WTC11 (cell line): Measurements from ENCODE around the gene PDE8B. TPM values are rescaled to one million over a fixed set of nuclear protein-coding genes. Genes with fewer than 3 reads are reported as not detected.

Experiments used
- ATAC-seq: fragments of 200-7000 bp; cut with Tn5 transposase; 2 replicates; pipeline ENCODE4 v1.10.0; 2021; ENCODE audit warnings: mild to moderate bottlenecking, moderate library complexity
- CTCF ChIA-PET: fragments of 300-600 bp; sonication (Branson Sonifier 250); formaldehyde crosslinking; loops from one replicate; lab custom pipeline; 2021; ENCODE audit warnings: antibody characterized with exemption; lab: Charles Lee
- POLR2A ChIA-PET: fragments of 350-600 bp; sonication (Branson Sonifier 250); formaldehyde crosslinking; loops from one replicate; lab custom pipeline; 2021; ENCODE audit warnings: antibody characterized with exemption; lab: Charles Lee
- DNase-seq: peaks from one replicate; pipeline ENCODE4 v3.0.0; 2021; ENCODE audit warnings: low spot score
- H3K27ac Mint-ChIP-seq: 2 replicates; pipeline ENCODE4 v1.8.0; 2021; ENCODE audit warnings: mixed read lengths
- H3K27me3 Mint-ChIP-seq: 2 replicates; pipeline ENCODE4 v1.8.0; 2021; ENCODE audit warnings: low read depth, mild to moderate bottlenecking, moderate library complexity, mixed read lengths
- H3K36me3 Mint-ChIP-seq: 2 replicates; pipeline ENCODE4 v1.8.0; 2021; ENCODE audit warnings: mixed read lengths
- H3K4me1 Mint-ChIP-seq: 2 replicates; pipeline ENCODE4 v1.8.0; 2022; ENCODE audit warnings: mixed read lengths
- H3K4me3 Mint-ChIP-seq: 2 replicates; pipeline ENCODE4 v1.8.0; 2021; ENCODE audit warnings: mild to moderate bottlenecking, moderate library complexity, mixed read lengths
- H3K9me3 Mint-ChIP-seq: 2 replicates; pipeline ENCODE4 v1.8.0; 2021; ENCODE audit warnings: mixed read lengths
- ELF4 ChIP-seq: sonication (generic); formaldehyde crosslinking; IDR thresholded peaks from 2 replicates; pipeline ENCODE4 v1.8.1; 2022; ENCODE audit warnings: low read depth, mild to moderate bottlenecking, moderate library complexity, missing genetic modification reagents
- ETV6 ChIP-seq: sonication (generic); formaldehyde crosslinking; IDR thresholded peaks from 2 replicates; pipeline ENCODE4 v1.8.1; 2022; ENCODE audit warnings: mild to moderate bottlenecking, missing genetic modification reagents
- GABPB1 ChIP-seq: sonication (generic); formaldehyde crosslinking; IDR thresholded peaks from 2 replicates; pipeline ENCODE4 v1.8.1; 2023; ENCODE audit warnings: mild to moderate bottlenecking, missing genetic modification reagents
- GRHL2 ChIP-seq: fragments of 250-450 bp; sonication (Bioruptor Pico); IDR thresholded peaks from 2 replicates; pipeline ENCODE4 v1.8.0; 2022; ENCODE audit warnings: mild to moderate bottlenecking, moderate library complexity; ENCODE audit not compliant: insufficient replicate concordance, severe bottlenecking
- NR1H2 ChIP-seq: sonication (generic); formaldehyde crosslinking; IDR thresholded peaks from 2 replicates; pipeline ENCODE4 v1.9.0; 2021; ENCODE audit warnings: mild to moderate bottlenecking, moderate library complexity, missing genetic modification reagents
- PREB ChIP-seq: sonication (generic); formaldehyde crosslinking; IDR thresholded peaks from 2 replicates; pipeline ENCODE4 v1.8.1; 2022; ENCODE audit warnings: mild to moderate bottlenecking, missing genetic modification reagents, moderate library complexity, borderline replicate concordance
- TEAD1 ChIP-seq: sonication (generic); formaldehyde crosslinking; IDR thresholded peaks from 2 replicates; pipeline ENCODE4 v1.8.0; 2022; ENCODE audit warnings: mild to moderate bottlenecking, missing genetic modification reagents
- USF1 ChIP-seq: sonication (generic); formaldehyde crosslinking; IDR thresholded peaks from 2 replicates; pipeline ENCODE4 v1.8.0; 2022; ENCODE audit warnings: mild to moderate bottlenecking, missing genetic modification reagents
- ZNF121 ChIP-seq: sonication (generic); formaldehyde crosslinking; IDR thresholded peaks from 2 replicates; pipeline ENCODE4 v1.8.0; 2023; ENCODE audit warnings: missing genetic modification reagents
- ZNF263 ChIP-seq: sonication (generic); formaldehyde crosslinking; IDR thresholded peaks from 2 replicates; pipeline ENCODE4 v1.8.1; 2022; ENCODE audit warnings: low read depth, mild to moderate bottlenecking, moderate library complexity, missing genetic modification reagents
- ZNF281 ChIP-seq: sonication (generic); formaldehyde crosslinking; IDR thresholded peaks from 2 replicates; pipeline ENCODE4 v1.8.0; 2023; ENCODE audit warnings: mild to moderate bottlenecking, missing genetic modification reagents
- ZNF396 ChIP-seq: fragments of 250-450 bp; sonication (Bioruptor Pico); IDR thresholded peaks from 2 replicates; pipeline ENCODE4 v1.8.0; 2021; ENCODE audit warnings: mild to moderate bottlenecking, moderate library complexity, borderline replicate concordance
- total RNA-seq: library from RNA; stranded (reverse); gene quantifications from 3 replicates; pipeline ENCODE4 v1.2.3, GENCODE V29; 2021
- TF ChIP-seq, protein P1 (sequence below): sonication (generic); formaldehyde crosslinking; conservative IDR thresholded peaks from 2 replicates; pipeline ENCODE4 v1.8.1; 2022; ENCODE audit warnings: mild to moderate bottlenecking, missing genetic modification reagents
- TF ChIP-seq, protein P2 (sequence below): sonication (generic); formaldehyde crosslinking; IDR thresholded peaks from 2 replicates; pipeline ENCODE4 v1.8.1; 2023; ENCODE audit warnings: mild to moderate bottlenecking, missing genetic modification reagents, borderline replicate concordance
- TF ChIP-seq, protein P3 (sequence below): sonication (generic); formaldehyde crosslinking; IDR thresholded peaks from 2 replicates; pipeline ENCODE4 v1.8.0; 2023; ENCODE audit warnings: missing genetic modification reagents
- TF ChIP-seq, protein P4 (sequence below): fragments of 250-450 bp; sonication (Bioruptor Pico); IDR thresholded peaks from 2 replicates; pipeline ENCODE4 v1.9.0; 2021; ENCODE audit warnings: moderate library complexity, mild to moderate bottlenecking, inconsistent platforms, borderline replicate concordance
- TF ChIP-seq, protein P5 (sequence below): sonication (generic); formaldehyde crosslinking; IDR thresholded peaks from 2 replicates; pipeline ENCODE4 v1.8.0; 2022; ENCODE audit warnings: mild to moderate bottlenecking, missing genetic modification reagents
- TF ChIP-seq, protein P6 (sequence below): sonication (generic); formaldehyde crosslinking; IDR thresholded peaks from 2 replicates; pipeline ENCODE4 v1.8.0; 2023; ENCODE audit warnings: missing genetic modification reagents, mild to moderate bottlenecking, borderline replicate concordance

PDE8B gene
- total RNA-seq, 1 experiment from 2014 or later, result 0.31 TPM

- TF ChIP-seq ZNF121 (CRISPR knock-in tag), result no peak
- TF ChIP-seq, all 79 proteins: peak for 0
Measured at GRCh38 chr5:77224672-77225355, 14.3 kb downstream of the PDE8B start (continued).

DNA sequence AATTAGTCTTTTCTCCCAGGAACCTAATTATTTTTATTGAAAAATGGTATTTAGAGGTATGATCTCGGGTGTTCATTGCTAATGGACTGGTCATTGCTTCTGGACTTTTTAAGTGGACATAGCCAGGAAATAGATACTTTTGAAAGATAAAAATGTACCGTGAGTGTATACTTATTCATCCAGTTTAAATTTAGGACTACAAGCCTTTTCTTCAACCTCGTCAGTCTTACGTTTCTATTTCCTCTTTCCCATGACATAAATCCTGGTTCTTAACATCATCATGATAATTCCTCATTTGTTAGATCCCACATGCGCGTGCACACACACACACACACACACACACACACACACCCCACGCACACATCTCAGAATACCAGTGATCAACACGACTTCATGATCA is 15.1 kb downstream of the PDE8B start:
- Mint-ChIP-seq H3K36me3 (no peaks in the 10 kb centered on the region), H3K27me3 (no peaks in the 10 kb centered on the region; the same call in 1 of the 2 replicates), H3K9me3 (no peaks in the 10 kb centered on the region), H3K4me3 (no peak overlapping the region), H3K4me1 (no peaks in the 10 kb centered on the region), H3K27ac (no peak overlapping the region)
- ChIA-PET POLR2A (no interaction called here), CTCF (no interaction called here)
- no peak for DNase-seq
- no peak for ATAC-seq
- TF ChIP-seq, protein P1, sequence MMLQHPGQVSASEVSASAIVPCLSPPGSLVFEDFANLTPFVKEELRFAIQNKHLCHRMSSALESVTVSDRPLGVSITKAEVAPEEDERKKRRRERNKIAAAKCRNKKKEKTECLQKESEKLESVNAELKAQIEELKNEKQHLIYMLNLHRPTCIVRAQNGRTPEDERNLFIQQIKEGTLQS (CRISPR knock-in tag), result no peak
- TF ChIP-seq TEAD1 (no peak), GRHL2 (CRISPR knock-in tag) (no peak), ZNF396 (CRISPR knock-in tag) (no peak), ZNF263 (CRISPR knock-in tag) (no peak), ZNF281 (no peak), NR1H2 (no peak), GABPB1 (CRISPR knock-in tag) (no peak), ETV6 (CRISPR knock-in tag) (no peak), PREB (CRISPR knock-in tag) (no peak), USF1 (CRISPR knock-in tag) (no peak), ELF4 (CRISPR knock-in tag) (no peak)
- TF ChIP-seq, protein P2, sequence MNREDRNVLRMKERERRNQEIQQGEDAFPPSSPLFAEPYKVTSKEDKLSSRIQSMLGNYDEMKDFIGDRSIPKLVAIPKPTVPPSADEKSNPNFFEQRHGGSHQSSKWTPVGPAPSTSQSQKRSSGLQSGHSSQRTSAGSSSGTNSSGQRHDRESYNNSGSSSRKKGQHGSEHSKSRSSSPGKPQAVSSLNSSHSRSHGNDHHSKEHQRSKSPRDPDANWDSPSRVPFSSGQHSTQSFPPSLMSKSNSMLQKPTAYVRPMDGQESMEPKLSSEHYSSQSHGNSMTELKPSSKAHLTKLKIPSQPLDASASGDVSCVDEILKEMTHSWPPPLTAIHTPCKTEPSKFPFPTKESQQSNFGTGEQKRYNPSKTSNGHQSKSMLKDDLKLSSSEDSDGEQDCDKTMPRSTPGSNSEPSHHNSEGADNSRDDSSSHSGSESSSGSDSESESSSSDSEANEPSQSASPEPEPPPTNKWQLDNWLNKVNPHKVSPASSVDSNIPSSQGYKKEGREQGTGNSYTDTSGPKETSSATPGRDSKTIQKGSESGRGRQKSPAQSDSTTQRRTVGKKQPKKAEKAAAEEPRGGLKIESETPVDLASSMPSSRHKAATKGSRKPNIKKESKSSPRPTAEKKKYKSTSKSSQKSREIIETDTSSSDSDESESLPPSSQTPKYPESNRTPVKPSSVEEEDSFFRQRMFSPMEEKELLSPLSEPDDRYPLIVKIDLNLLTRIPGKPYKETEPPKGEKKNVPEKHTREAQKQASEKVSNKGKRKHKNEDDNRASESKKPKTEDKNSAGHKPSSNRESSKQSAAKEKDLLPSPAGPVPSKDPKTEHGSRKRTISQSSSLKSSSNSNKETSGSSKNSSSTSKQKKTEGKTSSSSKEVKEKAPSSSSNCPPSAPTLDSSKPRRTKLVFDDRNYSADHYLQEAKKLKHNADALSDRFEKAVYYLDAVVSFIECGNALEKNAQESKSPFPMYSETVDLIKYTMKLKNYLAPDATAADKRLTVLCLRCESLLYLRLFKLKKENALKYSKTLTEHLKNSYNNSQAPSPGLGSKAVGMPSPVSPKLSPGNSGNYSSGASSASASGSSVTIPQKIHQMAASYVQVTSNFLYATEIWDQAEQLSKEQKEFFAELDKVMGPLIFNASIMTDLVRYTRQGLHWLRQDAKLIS (CRISPR knock-in tag), result no peak
- TF ChIP-seq, protein P3, sequence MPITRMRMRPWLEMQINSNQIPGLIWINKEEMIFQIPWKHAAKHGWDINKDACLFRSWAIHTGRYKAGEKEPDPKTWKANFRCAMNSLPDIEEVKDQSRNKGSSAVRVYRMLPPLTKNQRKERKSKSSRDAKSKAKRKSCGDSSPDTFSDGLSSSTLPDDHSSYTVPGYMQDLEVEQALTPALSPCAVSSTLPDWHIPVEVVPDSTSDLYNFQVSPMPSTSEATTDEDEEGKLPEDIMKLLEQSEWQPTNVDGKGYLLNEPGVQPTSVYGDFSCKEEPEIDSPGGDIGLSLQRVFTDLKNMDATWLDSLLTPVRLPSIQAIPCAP, result no peak
- TF ChIP-seq, protein P4, sequence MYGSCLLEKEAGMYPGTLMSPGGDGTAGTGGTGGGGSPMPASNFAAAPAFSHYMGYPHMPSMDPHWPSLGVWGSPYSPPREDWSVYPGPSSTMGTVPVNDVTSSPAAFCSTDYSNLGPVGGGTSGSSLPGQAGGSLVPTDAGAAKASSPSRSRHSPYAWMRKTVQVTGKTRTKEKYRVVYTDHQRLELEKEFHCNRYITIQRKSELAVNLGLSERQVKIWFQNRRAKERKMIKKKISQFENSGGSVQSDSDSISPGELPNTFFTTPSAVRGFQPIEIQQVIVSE (CRISPR knock-in tag), result no peak
- TF ChIP-seq, protein P5, sequence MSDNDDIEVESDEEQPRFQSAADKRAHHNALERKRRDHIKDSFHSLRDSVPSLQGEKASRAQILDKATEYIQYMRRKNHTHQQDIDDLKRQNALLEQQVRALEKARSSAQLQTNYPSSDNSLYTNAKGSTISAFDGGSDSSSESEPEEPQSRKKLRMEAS (CRISPR knock-in tag), result no peak
- TF ChIP-seq, protein P6, sequence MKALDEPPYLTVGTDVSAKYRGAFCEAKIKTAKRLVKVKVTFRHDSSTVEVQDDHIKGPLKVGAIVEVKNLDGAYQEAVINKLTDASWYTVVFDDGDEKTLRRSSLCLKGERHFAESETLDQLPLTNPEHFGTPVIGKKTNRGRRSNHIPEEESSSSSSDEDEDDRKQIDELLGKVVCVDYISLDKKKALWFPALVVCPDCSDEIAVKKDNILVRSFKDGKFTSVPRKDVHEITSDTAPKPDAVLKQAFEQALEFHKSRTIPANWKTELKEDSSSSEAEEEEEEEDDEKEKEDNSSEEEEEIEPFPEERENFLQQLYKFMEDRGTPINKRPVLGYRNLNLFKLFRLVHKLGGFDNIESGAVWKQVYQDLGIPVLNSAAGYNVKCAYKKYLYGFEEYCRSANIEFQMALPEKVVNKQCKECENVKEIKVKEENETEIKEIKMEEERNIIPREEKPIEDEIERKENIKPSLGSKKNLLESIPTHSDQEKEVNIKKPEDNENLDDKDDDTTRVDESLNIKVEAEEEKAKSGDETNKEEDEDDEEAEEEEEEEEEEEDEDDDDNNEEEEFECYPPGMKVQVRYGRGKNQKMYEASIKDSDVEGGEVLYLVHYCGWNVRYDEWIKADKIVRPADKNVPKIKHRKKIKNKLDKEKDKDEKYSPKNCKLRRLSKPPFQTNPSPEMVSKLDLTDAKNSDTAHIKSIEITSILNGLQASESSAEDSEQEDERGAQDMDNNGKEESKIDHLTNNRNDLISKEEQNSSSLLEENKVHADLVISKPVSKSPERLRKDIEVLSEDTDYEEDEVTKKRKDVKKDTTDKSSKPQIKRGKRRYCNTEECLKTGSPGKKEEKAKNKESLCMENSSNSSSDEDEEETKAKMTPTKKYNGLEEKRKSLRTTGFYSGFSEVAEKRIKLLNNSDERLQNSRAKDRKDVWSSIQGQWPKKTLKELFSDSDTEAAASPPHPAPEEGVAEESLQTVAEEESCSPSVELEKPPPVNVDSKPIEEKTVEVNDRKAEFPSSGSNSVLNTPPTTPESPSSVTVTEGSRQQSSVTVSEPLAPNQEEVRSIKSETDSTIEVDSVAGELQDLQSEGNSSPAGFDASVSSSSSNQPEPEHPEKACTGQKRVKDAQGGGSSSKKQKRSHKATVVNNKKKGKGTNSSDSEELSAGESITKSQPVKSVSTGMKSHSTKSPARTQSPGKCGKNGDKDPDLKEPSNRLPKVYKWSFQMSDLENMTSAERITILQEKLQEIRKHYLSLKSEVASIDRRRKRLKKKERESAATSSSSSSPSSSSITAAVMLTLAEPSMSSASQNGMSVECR, result no peak
